Panc1 (cell line): ENCODE measurements around the gene OR2M5.

Experiments
- CTCF ChIP-seq: fragments of 450-650 bp; IDR thresholded peaks from 2 replicates; pipeline ENCODE4 v1.5.1; 2017; ENCODE audit warnings: mild to moderate bottlenecking
- POLR2AphosphoS5 ChIP-seq: IDR thresholded peaks from 2 replicates; pipeline ENCODE4 v1.6.1; 2012; ENCODE audit warnings: mild to moderate bottlenecking, low read depth, low read length, moderate library complexity
- SIN3A ChIP-seq: IDR thresholded peaks from 2 replicates; pipeline ENCODE4 v1.6.1; 2012; ENCODE audit warnings: low read depth, mild to moderate bottlenecking, low read length, moderate library complexity, borderline replicate concordance; ENCODE audit not compliant: insufficient read depth
- TCF7L2 ChIP-seq: IDR thresholded peaks from 2 replicates; pipeline ENCODE4 v1.6.1; 2011; ENCODE audit warnings: mild to moderate bottlenecking, low read depth, low read length, inconsistent platforms

- TF ChIP-seq CTCF (no peak), SIN3A (no peak), TCF7L2 (no peak), POLR2AphosphoS5 (no peak)
Measured at GRCh38 chr1:248136811-248137210, 8.1 kb upstream of the OR2M5 start.
